HUES64 (cell line): ENCODE measurements around the gene PLA2G3.

Experiments used
- H3K27ac ChIP-seq: 2 replicates; pipeline ENCODE4 v1.7.0; 2013; ENCODE audit warnings: low read depth, low read length, inconsistent platforms
- H3K27me3 ChIP-seq: 2 replicates; pipeline ENCODE4 v1.6.1; 2013; ENCODE audit warnings: mild to moderate bottlenecking, low read length; ENCODE audit not compliant: insufficient read depth
- H3K36me3 ChIP-seq: 2 replicates; pipeline ENCODE4 v1.6.1; 2013; ENCODE audit warnings: mild to moderate bottlenecking, low read length; ENCODE audit not compliant: insufficient read depth
- H3K4me1 ChIP-seq: 2 replicates; pipeline ENCODE4 v1.6.1; 2013; ENCODE audit warnings: mild to moderate bottlenecking, low read length, moderate library complexity; ENCODE audit not compliant: insufficient read depth
- H3K4me3 ChIP-seq: 2 replicates; pipeline ENCODE4 v1.5.1; 2013; ENCODE audit warnings: mild to moderate bottlenecking, low read length, moderate library complexity
- H3K9ac ChIP-seq: 2 replicates; pipeline ENCODE4 v1.6.1; 2013; ENCODE audit warnings: mild to moderate bottlenecking, low read depth, low read length
- H3K9me3 ChIP-seq: 2 replicates; pipeline ENCODE4 v1.6.1; 2013; ENCODE audit warnings: low read depth, low read length; ENCODE audit not compliant: insufficient read depth
- WGBS: fragments of 150-250, 120-280 bp; methylation state at CpG from one replicate; pipeline ENCODE4 v1.1.7; 2013; ENCODE audit warnings: missing lambda C conversion rate; 5-methylcytosine and 5-hydroxymethylcytosine counted together

PLA2G3 gene

DNA sequence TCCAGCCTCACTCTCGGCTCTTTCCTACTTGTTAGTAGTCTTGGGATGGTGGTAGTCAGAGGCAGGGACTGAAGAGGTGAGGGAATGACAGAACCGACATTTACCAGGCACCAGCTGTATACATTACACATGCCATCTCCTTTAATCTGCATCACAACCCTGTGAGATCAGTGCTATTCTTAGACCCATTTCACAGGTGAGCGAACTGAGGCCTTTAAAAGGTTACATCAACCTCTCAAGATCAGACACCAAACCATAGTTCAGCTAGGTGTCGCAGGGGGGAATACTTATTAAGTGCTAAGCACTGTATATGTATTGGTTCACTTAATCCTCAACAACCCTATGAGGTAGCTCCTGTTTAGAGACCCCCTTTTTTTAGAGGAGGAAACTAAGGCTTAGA, 5.6 kb downstream of the PLA2G3 start:
- H3K27me3 ChIP-seq, result no peaks in the 10 kb centered on the region
- WGBS, result 87% methylated on average over 3 of the region's 4 CpGs
- H3K4me3 ChIP-seq, result no peak overlapping the region
- peaks cover 44% of the 10 kb centered on the region for H3K36me3 ChIP-seq
- no peak overlapping the region for H3K27ac ChIP-seq
- no peaks in the 10 kb centered on the region for H3K4me1 ChIP-seq
- no peaks in the 10 kb centered on the region for H3K9me3 ChIP-seq
- H3K9ac ChIP-seq, result no peak overlapping the region

DNA sequence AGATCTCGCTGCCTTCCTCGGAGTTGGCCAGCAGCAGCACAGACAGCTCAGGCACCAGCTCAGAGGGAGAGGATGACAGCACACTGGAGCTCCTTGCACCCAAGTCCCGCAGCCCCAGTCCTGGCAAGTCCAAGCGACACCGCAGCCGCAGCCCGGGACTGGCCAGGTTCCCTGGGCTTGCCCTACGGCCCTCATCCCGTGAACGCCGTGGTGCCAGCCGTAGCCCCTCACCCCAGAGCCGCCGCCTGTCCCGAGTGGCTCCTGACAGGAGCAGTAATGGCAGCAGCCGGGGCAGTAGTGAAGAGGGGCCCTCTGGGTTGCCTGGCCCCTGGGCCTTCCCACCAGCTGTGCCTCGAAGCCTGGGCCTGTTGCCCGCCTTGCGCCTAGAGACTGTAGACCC, 6.4 kb downstream of the PLA2G3 start:
- H3K9me3 ChIP-seq, result no peaks in the 10 kb centered on the region
- no peaks in the 10 kb centered on the region for H3K4me1 ChIP-seq
- 95% methylated on average over 19 of the region's 19 CpGs for WGBS
- H3K36me3 ChIP-seq, result peaks cover 44% of the 10 kb centered on the region
- H3K27ac ChIP-seq, result no peak overlapping the region
- no peaks in the 10 kb centered on the region for H3K27me3 ChIP-seq
- no peak overlapping the region for H3K4me3 ChIP-seq
- no peak overlapping the region for H3K9ac ChIP-seq

DNA sequence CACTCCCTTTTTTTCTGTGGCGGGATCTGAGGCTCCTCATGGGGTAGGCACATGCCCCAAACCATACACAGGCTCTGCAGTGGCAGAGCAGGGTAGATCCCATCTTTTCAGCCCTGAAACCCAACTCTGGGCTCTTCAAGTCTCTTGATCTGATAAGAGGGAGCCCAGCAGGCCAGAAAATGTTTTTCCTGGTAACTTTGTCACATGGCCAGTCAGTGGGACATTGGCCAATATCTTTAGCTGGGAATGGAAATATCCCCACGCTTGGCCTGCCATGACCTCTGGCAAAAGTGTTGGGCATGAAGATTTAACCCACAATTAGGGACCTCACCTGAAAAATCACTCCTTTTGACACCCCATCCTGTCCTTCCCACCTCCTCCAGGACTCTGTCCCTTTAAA, 9.4 kb downstream of the PLA2G3 start:
- H3K27me3 ChIP-seq, result no peaks in the 10 kb centered on the region
- no peaks in the 10 kb centered on the region; the same call in 1 of the 2 replicates for H3K4me1 ChIP-seq
- peaks cover 25% of the 10 kb centered on the region for H3K36me3 ChIP-seq
- H3K9me3 ChIP-seq, result no peaks in the 10 kb centered on the region
- WGBS, result 93% methylated on average over 2 of the region's 2 CpGs
- no peak overlapping the region for H3K27ac ChIP-seq
- H3K9ac ChIP-seq, result no peak overlapping the region
- H3K4me3 ChIP-seq, result no peak overlapping the region

DNA sequence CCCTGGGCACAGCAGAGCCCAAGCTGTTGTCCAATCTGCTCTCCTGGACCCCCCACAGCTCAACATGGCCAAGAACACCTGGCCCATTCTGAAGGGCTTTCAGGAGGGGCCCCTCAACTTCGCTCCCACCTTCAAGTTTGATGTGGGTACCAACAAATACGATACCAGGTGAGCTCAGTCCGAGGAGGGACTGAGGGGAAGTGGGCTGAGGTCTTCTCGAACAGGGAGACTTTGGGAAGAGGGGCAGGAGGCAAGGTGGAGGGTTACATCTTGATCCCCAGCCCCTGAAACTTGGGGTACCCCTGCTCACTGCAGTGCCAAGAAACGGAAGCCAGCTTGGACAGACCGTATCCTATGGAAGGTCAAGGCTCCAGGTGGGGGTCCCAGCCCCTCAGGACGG, 12.2 kb downstream of the PLA2G3 start:
- no peaks in the 10 kb centered on the region for H3K9me3 ChIP-seq
- H3K4me3 ChIP-seq, result no peak overlapping the region
- 95% methylated on average over 7 of the region's 7 CpGs for WGBS
- peaks cover 3% of the 10 kb centered on the region for H3K27me3 ChIP-seq
- 0 out of 2 replicates have a peak, but pooled peaks cover 1% of the 10 kb centered on the region for H3K36me3 ChIP-seq
- no peaks in the 10 kb centered on the region; the same call in 1 of the 2 replicates for H3K4me1 ChIP-seq
- H3K27ac ChIP-seq, result no peak overlapping the region
- no peak overlapping the region for H3K9ac ChIP-seq

DNA sequence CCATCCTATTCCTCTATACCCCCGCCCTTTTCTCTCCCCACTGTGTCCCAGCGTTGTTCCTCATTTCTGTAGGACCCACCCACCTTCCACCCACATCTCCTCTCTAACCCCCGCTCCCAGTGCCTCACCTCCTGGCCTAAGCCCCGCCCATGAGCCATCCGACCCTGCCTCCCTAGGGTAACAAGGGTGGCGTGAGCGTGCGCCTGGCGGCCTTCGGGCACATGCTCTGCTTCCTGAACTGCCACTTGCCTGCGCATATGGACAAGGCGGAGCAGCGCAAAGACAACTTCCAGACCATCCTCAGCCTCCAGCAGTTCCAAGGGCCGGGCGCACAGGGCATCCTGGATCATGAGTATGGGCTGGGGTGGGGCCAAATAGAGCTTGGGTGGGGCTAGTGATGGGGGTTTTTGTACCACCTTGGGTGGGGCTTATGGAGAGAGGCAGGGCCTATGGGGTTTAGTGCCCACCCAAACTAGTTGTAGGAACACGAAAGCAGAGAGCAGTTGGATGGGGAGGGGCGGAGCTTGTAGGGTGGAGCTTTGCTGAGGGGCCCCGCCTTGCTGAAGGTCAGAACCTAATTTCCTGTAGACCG, 13.0 kb downstream of the PLA2G3 start:
- Histone ChIP-seq H3K9me3 (no peaks in the 10 kb centered on the region), H3K4me3 (no peak overlapping the region), H3K27ac (no peak overlapping the region), H3K36me3 (no peaks in the 10 kb centered on the region), H3K4me1 (no peaks in the 10 kb centered on the region; the same call in 1 of the 2 replicates), H3K9ac (no peak overlapping the region), H3K27me3 (peaks cover 3% of the 10 kb centered on the region)
- WGBS, result 87% methylated on average over 19 of the region's 19 CpGs

DNA sequence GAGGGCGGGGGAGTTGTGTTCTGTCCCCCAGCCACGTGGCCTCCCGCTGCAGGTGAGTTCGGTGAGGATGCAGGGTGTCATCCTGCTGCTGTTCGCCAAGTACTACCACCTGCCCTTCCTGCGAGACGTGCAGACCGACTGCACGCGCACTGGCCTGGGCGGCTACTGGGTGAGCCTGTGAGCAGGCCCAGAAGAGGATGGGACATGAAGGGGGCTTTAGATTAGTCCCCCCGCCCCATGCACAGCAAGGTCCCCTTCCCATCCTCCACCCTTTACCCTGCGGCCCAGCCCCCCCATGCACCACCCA, 13.5 kb downstream of the PLA2G3 start:
- Histone ChIP-seq H3K27me3 (peaks cover 3% of the 10 kb centered on the region), H3K36me3 (no peaks in the 10 kb centered on the region), H3K9me3 (no peaks in the 10 kb centered on the region), H3K4me3 (no peak overlapping the region), H3K27ac (no peak overlapping the region), H3K4me1 (no peaks in the 10 kb centered on the region; the same call in 1 of the 2 replicates), H3K9ac (no peak overlapping the region)
- 91% methylated on average over 13 of the region's 13 CpGs for WGBS

DNA sequence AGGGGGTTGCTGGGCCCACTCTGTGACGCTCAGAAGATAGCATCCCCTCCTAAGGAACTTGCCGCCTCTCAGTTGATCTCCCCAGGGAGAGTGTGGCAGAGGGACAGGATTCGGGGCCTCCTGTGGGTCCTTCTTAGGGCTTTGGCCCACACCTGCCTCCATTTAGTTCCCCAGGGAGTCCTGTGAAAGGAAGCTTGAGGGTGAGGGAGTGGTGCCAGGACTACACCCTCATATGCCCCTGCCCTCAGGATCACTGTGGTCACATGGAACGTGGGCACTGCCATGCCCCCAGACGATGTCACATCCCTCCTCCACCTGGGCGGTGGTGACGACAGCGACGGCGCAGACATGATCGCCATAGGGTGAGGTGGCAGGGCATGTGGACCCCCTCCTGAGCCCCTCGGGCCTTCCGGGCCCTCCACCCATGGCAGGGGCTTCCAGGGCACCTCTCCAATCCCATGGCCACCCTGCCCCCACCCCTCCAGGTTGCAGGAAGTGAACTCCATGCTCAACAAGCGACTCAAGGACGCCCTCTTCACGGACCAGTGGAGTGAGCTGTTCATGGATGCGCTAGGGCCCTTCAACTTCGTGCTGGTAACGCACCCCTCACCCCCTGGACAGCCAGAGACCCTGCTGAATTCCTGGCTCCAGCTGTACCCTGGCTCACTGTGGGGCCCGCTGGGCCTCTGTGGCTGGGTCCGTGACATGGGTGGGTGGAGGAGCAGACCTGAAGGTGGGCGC, 14.0 kb downstream of the PLA2G3 start:
- no peak overlapping the region for H3K27ac ChIP-seq
- WGBS, result 89% methylated on average over 22 of the region's 22 CpGs
- no peaks in the 10 kb centered on the region; the same call in 1 of the 2 replicates for H3K4me1 ChIP-seq
- H3K4me3 ChIP-seq, result no peak overlapping the region
- peaks cover 3% of the 10 kb centered on the region for H3K27me3 ChIP-seq
- no peaks in the 10 kb centered on the region for H3K36me3 ChIP-seq
- H3K9me3 ChIP-seq, result no peaks in the 10 kb centered on the region
- H3K9ac ChIP-seq, result no peak overlapping the region

DNA sequence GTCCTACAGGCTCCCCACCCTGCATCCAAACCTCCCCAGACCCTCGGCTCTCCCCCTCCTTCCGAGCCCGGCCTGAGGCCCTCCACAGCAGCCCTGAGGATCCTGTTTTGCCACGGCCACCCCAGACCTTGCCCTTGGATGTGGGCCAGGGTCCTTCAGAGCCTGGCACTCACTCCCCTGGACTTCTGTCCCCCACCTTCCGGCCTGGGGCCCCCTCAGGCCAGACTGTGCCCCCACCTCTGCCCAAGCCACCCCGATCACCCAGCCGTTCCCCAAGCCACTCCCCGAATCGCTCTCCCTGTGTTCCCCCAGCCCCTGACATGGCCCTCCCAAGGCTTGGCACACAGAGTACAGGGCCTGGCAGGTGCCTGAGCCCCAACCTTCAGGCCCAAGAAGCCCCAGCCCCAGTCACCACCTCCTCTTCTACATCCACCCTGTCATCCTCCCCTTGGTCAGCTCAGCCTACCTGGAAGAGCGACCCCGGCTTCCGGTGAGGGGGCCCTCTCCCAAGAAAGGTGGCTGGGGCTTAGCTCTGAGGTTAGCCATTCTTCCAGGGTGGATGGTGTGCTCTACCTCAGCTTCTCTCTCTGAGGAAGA, 14.7 kb downstream of the PLA2G3 start:
- H3K9me3 ChIP-seq, result no peaks in the 10 kb centered on the region
- H3K27me3 ChIP-seq, result peaks cover 3% of the 10 kb centered on the region
- H3K36me3 ChIP-seq, result no peaks in the 10 kb centered on the region
- no peak overlapping the region for H3K27ac ChIP-seq
- H3K9ac ChIP-seq, result no peak overlapping the region
- H3K4me1 ChIP-seq, result peaks cover under 1% of the 10 kb centered on the region
- WGBS, result 84% methylated on average over 12 of the region's 12 CpGs
- H3K4me3 ChIP-seq, result no peak overlapping the region

DNA sequence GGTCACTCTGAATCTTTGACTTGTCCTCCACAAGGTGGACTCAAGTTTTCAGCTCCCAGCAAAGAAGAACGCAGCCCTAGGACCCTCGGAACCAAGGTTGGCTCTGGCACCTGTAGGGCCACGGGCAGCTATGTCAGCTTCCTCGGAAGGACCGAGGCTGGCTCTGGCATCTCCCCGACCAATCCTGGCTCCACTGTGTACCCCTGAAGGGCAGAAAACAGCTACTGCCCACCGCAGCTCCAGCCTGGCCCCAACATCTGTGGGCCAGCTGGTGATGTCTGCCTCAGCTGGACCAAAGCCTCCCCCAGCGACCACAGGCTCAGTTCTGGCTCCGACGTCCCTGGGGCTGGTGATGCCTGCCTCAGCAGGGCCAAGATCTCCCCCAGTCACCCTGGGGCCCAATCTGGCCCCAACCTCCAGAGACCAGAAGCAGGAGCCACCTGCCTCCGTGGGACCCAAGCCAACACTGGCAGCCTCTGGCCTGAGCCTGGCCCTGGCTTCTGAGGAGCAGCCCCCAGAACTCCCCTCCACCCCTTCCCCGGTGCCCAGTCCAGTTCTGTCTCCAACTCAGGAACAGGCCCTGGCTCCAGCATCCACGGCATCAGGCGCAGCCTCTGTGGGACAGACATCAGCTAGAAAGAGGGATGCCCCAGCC, 15.4 kb downstream of the PLA2G3 start:
- WGBS, result 85% methylated on average over 14 of the region's 14 CpGs
- H3K36me3 ChIP-seq, result no peaks in the 10 kb centered on the region
- no peaks in the 10 kb centered on the region for H3K9me3 ChIP-seq
- peaks cover 3% of the 10 kb centered on the region for H3K27me3 ChIP-seq
- no peak overlapping the region for H3K27ac ChIP-seq
- H3K9ac ChIP-seq, result no peak overlapping the region
- peaks cover 5% of the 10 kb centered on the region for H3K4me1 ChIP-seq
- no peak overlapping the region for H3K4me3 ChIP-seq

DNA sequence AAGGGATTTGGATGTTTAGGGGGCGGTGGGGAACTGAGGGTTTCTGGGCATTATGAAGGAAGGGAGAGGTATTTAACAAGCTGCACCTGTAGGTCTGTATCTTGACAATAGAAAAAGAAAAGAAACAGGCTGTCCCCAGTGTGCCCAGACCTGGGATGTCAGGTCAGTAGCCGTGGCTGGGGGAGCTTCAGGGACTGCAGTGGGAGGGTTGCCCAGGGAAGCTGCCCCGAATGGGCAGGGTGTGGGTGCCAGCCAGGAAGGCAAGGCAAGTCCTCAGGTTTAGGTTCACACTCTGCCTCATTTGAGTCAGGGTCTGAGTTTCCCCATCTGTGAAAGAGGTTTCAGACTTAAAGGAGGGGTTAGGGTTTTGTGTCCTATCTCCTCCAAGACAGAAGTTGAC, 16.0 kb downstream of the PLA2G3 start:
- H3K9ac ChIP-seq, result no peak overlapping the region
- H3K4me1 ChIP-seq, result peaks cover 5% of the 10 kb centered on the region
- H3K4me3 ChIP-seq, result no peak overlapping the region
- no peaks in the 10 kb centered on the region for H3K9me3 ChIP-seq
- H3K27ac ChIP-seq, result no peak overlapping the region
- peaks cover 3% of the 10 kb centered on the region for H3K27me3 ChIP-seq
- 79% methylated on average over 3 of the region's 3 CpGs for WGBS
- no peaks in the 10 kb centered on the region for H3K36me3 ChIP-seq

DNA sequence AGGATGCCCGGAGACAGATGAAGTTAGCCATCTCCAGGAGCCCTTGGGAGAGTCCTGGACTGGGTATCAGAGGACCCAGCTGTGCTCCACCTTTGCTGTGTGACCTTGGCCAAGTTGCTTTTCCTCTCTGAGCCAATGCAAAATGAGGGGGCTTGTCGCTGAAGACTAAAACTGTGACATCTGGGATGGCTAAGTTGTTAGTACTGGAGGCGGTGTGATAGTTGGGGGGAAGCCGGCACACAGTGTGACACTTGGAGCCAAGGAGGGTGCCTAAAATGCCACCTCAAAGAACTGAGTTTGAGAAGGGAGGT, 17.1 kb downstream of the PLA2G3 start:
- H3K9me3 ChIP-seq, result no peaks in the 10 kb centered on the region
- 64% methylated on average over 4 of the region's 4 CpGs for WGBS
- no peak overlapping the region for H3K27ac ChIP-seq
- peak overlapping the region; percentile 57 for H3K4me3 ChIP-seq
- no peaks in the 10 kb centered on the region for H3K36me3 ChIP-seq
- H3K9ac ChIP-seq, result peak overlapping the region; percentile 46
- peaks cover 3% of the 10 kb centered on the region for H3K27me3 ChIP-seq
- peaks cover 5% of the 10 kb centered on the region for H3K4me1 ChIP-seq
